Fibroblast of lung (primary cell): ENCODE measurements around the gene CYP26B1.

ENCODE experiments used
- CTCF ChIP-seq, 2 donors: IDR thresholded peaks in 1 of 2; conservative IDR thresholded peaks in 1 of 2; 1 replicate in 1 of 2; 2 replicates in 1 of 2; pipeline ENCODE4 v1.5.1; 2011 to 2012; ENCODE audit warnings: low read length in 2 of 2, control low read depth in 1 of 2, inconsistent platforms in 1 of 2, low read depth in 1 of 2, mild to moderate bottlenecking in 1 of 2
- EZH2 ChIP-seq: IDR thresholded peaks from 2 replicates; pipeline ENCODE4 v1.5.1; 2012; ENCODE audit warnings: low read length, control low read depth, mild to moderate bottlenecking; ENCODE audit errors: missing control alignments

GRCh38 chr2:72140621-72140960 is 7.1 kb downstream of the CYP26B1 start:
- no peak for TF ChIP-seq CTCF (conservative IDR thresholded peaks at IDR 0.05 in 1 of 2, IDR thresholded peaks at IDR 0.05 in 1 of 2; ENCODE audit: low read depth in 1 of 2, low read length in 2 of 2)
- TF ChIP-seq EZH2: no peak
